GM19240 (cell line): ENCODE measurements around the gene LRRC25.
"Not testable (repeated sequence)": the region's sequence is repeated elsewhere in the genome, so short reads cannot be mapped to it uniquely, and the experiment has no call there.

ENCODE experiments used
- DNase-seq: peaks from one replicate; pipeline ENCODE4 v3.0.0; 2011; ENCODE audit warnings: low spot score; ENCODE audit not compliant: insufficient read length

The LRRC25 gene

DNA sequence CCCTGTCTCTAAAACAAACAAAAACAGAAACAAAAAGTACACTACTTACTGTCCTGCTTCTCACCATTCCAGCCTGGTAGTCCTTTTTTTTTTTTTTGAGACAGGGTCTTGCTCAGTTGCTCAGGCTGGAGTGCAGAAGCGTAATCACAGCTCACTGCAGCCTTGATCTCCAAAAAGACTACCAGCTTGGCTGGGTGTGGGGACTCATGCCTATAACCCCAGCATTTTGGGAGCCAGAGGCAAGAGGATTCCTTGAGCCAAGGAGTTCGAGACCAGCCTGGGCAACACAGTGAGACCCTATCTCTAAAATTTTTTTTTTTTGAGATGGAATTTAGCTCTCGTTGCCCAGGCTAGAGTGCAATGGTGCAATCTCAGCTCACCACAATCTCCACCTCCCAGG, 16.6 kb downstream of the LRRC25 start:
- DNase-seq, result no peak

DNA sequence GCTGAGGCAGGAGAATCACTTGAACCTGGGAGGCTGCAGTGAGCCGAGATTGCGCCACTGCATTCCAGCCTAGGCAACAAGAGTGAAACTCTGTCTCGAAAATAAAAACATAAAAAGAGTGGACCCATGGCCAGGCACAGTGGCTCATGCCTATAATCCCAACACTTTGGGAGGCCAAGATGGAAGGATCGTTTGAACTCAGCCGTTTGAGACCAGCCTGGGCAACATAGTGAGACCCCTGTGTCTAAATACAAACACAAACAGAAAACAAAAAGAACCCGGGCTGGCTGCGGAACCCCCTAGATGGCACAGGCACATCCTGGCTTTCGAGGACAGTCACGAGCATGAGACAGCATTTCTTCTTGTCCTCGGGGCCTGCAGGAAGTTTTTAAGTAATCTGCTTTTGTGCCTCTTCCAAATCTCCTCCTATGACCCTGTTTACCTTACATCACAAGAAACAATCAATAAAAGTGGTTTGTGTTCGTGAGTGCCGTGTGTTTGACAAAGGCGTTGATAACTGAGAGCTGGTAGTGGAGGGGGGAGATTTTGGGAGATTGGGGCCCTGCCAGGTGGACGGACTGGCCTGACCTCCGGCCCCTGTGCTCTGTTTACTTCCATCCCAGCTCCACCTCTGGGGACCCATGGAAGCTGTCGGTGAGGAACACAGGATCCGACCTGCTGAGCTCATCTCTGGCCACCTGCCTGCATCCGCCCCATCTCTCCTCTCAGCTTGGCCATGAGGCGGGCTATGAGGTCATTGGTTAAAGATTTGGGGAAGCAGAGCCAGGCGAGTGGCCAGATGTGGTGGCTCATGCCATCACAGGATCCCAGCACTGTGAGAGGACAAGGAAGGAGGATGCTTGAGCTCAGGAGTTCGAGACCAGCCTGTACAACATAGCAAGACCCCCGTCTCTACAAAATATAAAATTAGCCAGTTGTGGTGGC, 17.3 kb downstream of the LRRC25 start:
- no peak for DNase-seq

DNA sequence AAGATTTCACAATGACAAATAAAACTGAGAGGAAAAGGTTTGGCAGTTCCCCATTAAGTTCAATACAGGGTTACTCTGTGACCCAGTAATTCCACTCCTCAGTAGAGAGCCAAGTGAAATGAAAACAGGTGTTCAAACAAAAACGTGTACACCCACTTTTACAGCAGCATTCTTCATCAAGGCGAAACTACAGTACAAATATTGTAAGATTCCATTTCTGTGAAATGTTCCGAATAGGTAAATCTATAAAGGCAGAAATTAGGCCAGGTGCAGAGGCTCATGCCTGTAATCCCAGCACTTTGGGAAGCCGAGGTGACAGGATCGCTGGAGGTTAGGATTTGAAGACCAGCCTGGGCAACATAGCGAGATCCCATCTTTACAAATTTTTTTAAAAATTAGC, 20.4 kb downstream of the LRRC25 start:
- DNase-seq, result no peak

- peak; percentile 95 for DNase-seq
Measured at GRCh38 chr19:18373892-18374629, 23.4 kb downstream of the LRRC25 start.

DNA sequence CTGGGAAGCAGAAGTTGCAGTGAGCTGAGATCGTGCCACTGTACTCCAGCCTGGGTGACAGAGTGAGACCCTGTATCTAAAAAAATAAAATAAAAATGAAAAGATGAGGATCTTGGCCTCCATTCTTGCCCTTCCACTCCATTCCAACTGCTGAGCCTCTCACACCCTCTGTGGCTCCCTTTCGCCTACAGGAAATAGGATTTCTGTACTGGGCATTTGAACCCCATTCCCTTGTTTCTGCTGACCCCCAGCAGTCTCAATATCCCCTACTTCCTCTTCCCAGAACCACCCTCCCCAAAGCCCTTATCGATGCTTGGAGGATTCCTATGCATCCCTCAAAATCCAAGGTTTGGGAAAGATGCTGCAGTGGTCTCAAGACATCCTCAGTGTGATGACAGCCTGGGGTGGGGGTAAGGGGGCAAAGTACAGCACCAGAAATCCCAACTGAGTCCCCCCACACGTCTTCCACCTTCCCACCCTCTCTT, 24.0 kb downstream of the LRRC25 start:
- no peak for DNase-seq

DNA sequence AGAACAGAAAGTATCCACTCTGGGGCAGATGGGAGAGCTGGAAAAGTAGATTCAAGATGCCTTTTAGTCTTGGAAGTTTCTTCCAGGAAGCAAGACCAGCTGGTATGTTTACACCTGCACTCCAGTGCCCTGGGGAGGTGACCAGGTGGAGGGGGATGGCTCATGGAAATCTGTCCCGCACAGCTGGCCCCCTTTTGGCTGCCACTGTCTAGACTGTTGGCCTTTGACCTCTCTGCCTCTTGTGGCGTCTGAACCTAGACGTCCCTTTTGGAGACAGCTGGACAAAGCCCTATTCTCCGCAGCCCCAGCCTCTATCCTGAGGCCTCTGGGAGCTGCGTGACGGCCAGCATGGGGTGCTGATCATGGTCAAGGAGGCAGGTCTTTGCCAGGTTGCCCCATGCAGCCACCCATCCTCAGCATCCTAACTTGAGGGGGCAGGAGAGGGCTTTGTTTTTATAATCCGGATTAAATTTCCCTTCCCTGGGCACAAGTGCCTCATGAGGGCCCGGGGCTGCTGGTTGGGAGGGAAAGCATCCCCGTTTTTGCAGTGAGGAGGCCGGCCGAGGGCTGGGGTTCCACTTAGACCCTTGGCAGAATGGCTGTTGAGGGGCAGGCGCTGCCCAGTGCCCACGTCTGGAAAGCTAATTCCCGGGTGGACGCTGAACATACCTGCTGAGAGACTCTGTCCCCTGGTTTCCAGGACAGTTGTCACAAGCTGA, 28.8 kb downstream of the LRRC25 start:
- no peak for DNase-seq

DNA sequence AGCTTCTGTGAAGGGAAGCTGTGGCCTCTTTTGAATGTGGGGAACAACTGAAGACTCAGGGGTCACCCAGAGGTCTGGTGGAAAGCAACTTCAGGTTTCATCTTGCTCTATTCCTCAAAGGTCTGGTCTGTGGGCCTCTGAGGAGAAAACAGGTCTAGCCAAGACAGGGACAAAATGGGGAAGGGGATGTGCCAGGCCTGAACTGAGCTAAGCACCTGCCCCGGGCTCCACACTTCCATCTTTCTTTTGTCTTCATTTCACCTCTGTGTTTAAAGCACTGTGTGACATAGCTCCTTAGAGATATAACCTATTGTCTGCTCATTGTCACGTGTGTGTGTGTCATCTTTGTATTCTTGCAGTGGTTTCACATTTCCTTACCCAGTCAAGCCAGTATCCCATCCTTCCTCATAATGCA, 31.4 kb downstream of the LRRC25 start:
- no peak for DNase-seq

GRCh38 chr19:18364826-18365528, 32.4 kb downstream of the LRRC25 start:
- no peak for DNase-seq

DNA sequence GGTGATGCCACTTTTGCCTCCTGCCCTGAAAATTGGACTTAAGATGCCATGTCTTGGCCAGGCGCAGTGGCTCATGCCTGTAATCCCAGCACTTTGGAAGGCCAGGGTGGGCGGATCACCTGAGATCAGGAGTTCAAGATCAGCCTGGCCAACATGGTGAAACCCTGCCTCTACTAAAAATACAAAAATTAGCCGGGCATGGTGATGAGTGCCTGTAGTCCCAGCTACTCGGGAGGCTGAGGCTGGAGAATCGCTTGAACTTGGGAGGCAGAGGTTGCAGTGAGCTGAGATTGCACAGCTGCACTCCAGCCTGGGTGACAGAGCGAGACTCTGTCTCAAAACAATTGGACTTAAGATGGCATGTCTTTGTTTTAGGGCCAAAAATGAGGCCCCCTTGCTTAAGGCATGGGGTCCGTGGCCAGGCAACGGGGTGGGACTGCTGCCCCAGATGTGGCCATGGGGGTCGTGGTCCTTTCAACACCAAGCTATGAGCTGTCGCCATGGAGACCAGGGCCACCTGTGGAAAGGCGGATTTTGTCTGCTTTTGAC, 33.1 kb downstream of the LRRC25 start:
- not testable (repeated sequence) for DNase-seq

GRCh38 chr19:18363787-18364186, 33.6 kb downstream of the LRRC25 start:
- DNase-seq, result no peak

DNA sequence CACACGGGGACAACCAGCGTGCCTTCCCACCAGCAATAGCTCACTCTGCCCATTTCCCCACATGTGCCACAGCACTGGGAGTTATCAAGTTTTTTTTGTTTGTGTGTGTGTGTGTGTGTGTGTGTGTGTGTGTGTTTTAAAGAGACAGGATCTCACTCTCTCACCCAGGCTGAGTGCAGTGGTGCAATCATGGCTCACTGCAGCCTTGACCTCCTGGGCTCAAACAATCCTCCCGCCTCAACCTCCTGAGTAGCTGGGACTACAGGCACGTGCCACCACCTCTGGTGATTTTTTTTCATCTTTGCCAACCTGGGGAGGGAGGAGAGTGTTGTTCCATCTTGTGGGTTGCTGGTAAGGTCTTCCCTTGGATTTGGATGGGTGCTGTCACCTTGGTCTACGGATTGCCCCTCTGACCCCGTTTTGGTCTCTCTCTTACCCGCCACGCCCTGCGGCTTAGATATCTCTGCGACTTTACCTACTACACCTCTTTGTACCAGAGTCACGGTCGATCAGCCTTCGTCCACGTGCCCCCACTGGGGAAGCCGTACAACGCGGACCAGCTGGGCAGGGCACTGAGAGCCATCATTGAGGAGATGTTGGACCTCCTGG, 34.4 kb downstream of the LRRC25 start:
- DNase-seq, result no peak

GRCh38 chr19:18361646-18362045, 35.8 kb downstream of the LRRC25 start:
- no peak for DNase-seq

- no peak for DNase-seq
Measured at GRCh38 chr19:18357041-18357440, 40.4 kb downstream of the LRRC25 start.

DNA sequence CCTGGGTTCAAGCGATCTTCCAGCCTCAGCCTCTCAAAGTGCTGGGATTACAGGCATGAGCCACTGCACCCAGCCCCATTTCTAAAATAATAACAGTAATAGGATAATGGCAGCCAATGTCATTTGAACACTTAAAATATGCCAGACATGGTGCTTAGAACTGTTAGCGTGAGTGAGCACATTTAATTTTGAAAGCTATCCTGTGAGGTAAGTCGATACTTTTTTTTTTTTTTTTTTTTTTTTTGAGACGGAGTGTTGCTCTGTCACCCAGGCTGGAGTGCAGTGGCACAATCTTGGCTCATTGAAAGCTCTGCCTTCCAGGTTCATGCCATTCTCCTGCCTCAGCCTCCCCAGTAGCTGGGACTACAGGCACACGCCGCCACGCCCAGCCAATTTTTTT, 42.7 kb downstream of the LRRC25 start:
- DNase-seq, result not testable (repeated sequence)

DNA sequence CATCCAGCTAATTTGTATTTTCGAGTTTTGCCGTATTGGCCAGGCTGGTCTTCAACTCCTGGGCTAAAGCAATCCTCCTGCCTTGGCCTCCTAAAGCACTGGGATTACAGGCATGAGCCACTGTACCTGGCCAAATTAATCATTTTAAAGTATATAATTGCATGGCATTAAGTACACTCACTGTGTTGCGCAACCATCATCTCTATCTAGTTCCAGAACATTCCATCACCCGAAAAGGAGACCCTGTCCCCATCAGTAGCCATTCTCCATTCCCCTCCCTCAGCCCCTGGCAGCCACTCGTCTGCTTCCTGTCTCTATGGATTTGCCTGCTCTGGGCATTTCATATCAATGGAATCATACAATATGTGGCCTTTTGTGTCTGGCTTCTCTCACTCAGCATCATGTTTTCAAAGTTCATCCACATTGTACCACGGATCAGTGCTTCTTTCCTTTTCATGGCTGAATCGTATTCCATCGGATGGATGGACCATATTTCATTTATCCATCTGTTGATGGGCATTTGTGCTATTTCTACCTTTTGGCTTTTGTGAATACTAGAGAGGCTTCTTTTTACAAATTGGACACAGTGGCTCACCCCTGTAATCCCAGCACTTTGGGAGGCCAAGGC, 43.9 kb downstream of the LRRC25 start:
- DNase-seq, result no peak

- DNase-seq, result no peak
Measured at GRCh38 chr19:18351544-18351943, 45.9 kb downstream of the LRRC25 start.

DNA sequence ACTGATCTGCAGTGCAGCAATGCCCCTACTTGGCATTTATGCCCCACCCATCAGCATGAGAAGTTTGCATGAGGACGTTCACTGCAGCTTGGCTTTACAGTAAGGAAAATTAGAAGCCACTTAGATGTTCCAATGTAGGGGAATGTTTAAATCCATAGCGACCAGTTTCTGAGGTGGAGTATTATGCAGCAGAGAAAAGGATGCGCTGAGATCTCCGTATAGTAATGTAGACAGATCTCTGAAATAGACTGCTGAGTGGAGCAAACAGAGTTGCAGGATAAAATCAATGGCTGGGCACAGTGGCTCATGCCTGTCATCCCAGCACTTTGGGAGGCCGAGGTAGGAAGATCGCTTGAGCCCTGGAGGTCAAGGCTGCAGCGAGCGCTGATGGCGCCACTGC, 46.9 kb downstream of the LRRC25 start:
- no peak for DNase-seq

GRCh38 chr19:18349524-18350128, 47.8 kb downstream of the LRRC25 start:
- DNase-seq, result peak; percentile 56

GRCh38 chr19:18348818-18349339, 48.5 kb downstream of the LRRC25 start:
- not testable (repeated sequence) for DNase-seq
